GM12865 (cell line): ENCODE results near the gene WDR31.
"Not testable (repeated sequence)": the region's sequence is repeated elsewhere in the genome, so short reads cannot be mapped to it uniquely, and the experiment has no call there.

Experiments
- DNase-seq: peaks from one replicate; pipeline ENCODE4 v3.0.0; 2010; ENCODE audit warnings: low read depth
- H3K4me3 ChIP-seq: 2 replicates; pipeline ENCODE4 v1.5.1; 2011; ENCODE audit warnings: mild to moderate bottlenecking, low read depth, low read length, control low read depth
- CTCF ChIP-seq: IDR thresholded peaks from 2 replicates; pipeline ENCODE4 v1.5.1; 2011; ENCODE audit warnings: low read length, control low read depth, low read depth, inconsistent platforms; ENCODE audit not compliant: insufficient read depth; ENCODE audit errors: missing control alignments

Gene WDR31

GRCh38 chr9:113372059-113372458 lies 32.0 kb upstream of the WDR31 start:
- TF ChIP-seq CTCF = no peak
- DNase-seq = no peak

GRCh38 chr9:113370806-113371325 lies 30.8 kb upstream of the WDR31 start:
- H3K4me3 ChIP-seq = no peak overlapping the region
- no peak for TF ChIP-seq CTCF
- no peak for DNase-seq

More at GRCh38 chr9:113372059-113372458, 32.0 kb upstream of the WDR31 start:
- H3K4me3 ChIP-seq = no peak overlapping the region

GRCh38 chr9:113369855-113370140 lies 29.7 kb upstream of the WDR31 start:
- no peak for TF ChIP-seq CTCF
- DNase-seq = no peak
- no peak overlapping the region for H3K4me3 ChIP-seq

GRCh38 chr9:113368982-113369854 lies 29.1 kb upstream of the WDR31 start:
- no peak overlapping the region for H3K4me3 ChIP-seq
- DNase-seq = no peak
- TF ChIP-seq CTCF = no peak

- no peak for TF ChIP-seq CTCF
- no peak overlapping the region for H3K4me3 ChIP-seq
- no peak for DNase-seq
These were observed 28.4 kb upstream of the WDR31 start for GRCh38 chr9:113368348-113368981.

GRCh38 chr9:113365652-113366051 lies 25.6 kb upstream of the WDR31 start:
- not testable (repeated sequence) for DNase-seq, H3K4me3 ChIP-seq

GRCh38 chr9:113364951-113365350 lies 24.9 kb upstream of the WDR31 start:
- DNase-seq = no peak
- H3K4me3 ChIP-seq = no peak overlapping the region
- TF ChIP-seq CTCF = no peak
